PC-3 (cell line): ENCODE results near the gene APOE.

Experiments
- CTCF ChIP-seq: fragments of 300-600 bp; sonication (generic); conservative IDR thresholded peaks from 2 replicates; pipeline ENCODE4 v1.5.1; 2017; ENCODE audit warnings: antibody characterized with exemption, low read depth, mild to moderate bottlenecking, low read length
- EZH2 ChIP-seq: fragments of 300-600 bp; sonication (generic); IDR thresholded peaks from one replicate; pipeline ENCODE4 v1.6.1; 2017; ENCODE audit warnings: antibody characterized with exemption, mild to moderate bottlenecking, low read length; ENCODE audit not compliant: unreplicated experiment
- EZH2phosphoT487 ChIP-seq: fragments of 300-600 bp; sonication (generic); IDR thresholded peaks from 2 replicates; pipeline ENCODE4 v1.6.1; 2018; ENCODE audit warnings: mild to moderate bottlenecking, antibody characterized with exemption, low read length, borderline replicate concordance

GRCh38 chr19:44879309-44880065, 26.1 kb upstream of the APOE start:
- TF ChIP-seq CTCF (no peak), EZH2 (no peak), EZH2phosphoT487 (no peak)
